Heart left ventricle (tissue), 13 donors: ENCODE results near the gene SMIM1.

Source experiments
- CTCF ChIP-seq, 12 donors: fragments of 200-600 bp; sonication (generic) in 4 of 12; IDR thresholded peaks; one replicate each; pipeline versions ENCODE4 v1.5.0 to v1.8.0; 2018 to 2022; ENCODE audit warnings: antibody characterized with exemption in 12 of 12, mild to moderate bottlenecking in 5 of 12
- POLR2A ChIP-seq, 2 donors: fragments of 450-650 bp; IDR thresholded peaks; one replicate each; pipeline ENCODE4 v1.6.1; 2017; ENCODE audit warnings: antibody characterized with exemption in 2 of 2, mild to moderate bottlenecking in 2 of 2, moderate library complexity in 2 of 2
- donor health status: ischemic (EF 13 %, LVEDD 7.1; RV severe dilation, severe dysfunction).
- donor health status: DM: no; HTN: yes; CAD: no.
- donor health status: DM: no; HTN: no; CAD: no.
- donor health status: ischemic (EF 25% LVEDD 6.9; RV normal size, moderate dysfunction).
- donor health status: ischemic (EF 25% LVEDD 5.7; RV mildly dilated, moderate dysfunction).
- donor health status: ischemic (EF 35%, LVEDD 5.7; RV mildly dilated, moderate dysfunction).
- donor health status: nonischemic (EF 11% LVEDD 7.7; RV severe dilation, severe dysfunction).
- donor health status: DM: yes; HTN: yes; CAD: no.
- donor health status: PGD.
- donor health status: ischemic (EF 29% LVEDD 5.4; RV normal size, mild dysfunction).
- donor health status: nonischemic (EF 23%, LVEDD 6.1; RV moderate dilation, normal function).

GRCh38 chr1:3731583-3732433 is 40.7 kb upstream of the SMIM1 start:
- TF ChIP-seq CTCF (IDR thresholded peaks at IDR 0.05) (no peak), POLR2A (IDR thresholded peaks at IDR 0.05) (no peak)
